H1 (cell line): ENCODE results near the gene CD151. TPM values are rescaled to one million over a fixed set of nuclear protein-coding genes. Genes with fewer than 3 reads are reported as not detected.

Experiments used
- EP300 ChIP-seq, 2 experiments: IDR thresholded peaks; 1 replicate in 1 of 2; 2 replicates in 1 of 2; pipeline ENCODE4 v1.6.1; 2011 to 2012; ENCODE audit warnings: low read depth in 2 of 2, low read length in 2 of 2, mild to moderate bottlenecking in 2 of 2, borderline replicate concordance in 1 of 2, inconsistent platforms in 1 of 2, moderate library complexity in 1 of 2
- RAD21 ChIP-seq, 2 experiments: IDR thresholded peaks in 1 of 2; conservative IDR thresholded peaks in 1 of 2; 2 replicates each; pipeline ENCODE4 v1.6.1; 2011; ENCODE audit warnings: low read depth in 2 of 2, low read length in 2 of 2, improper control_type of control experiment in 1 of 2, inconsistent platforms in 1 of 2, mild to moderate bottlenecking in 1 of 2, moderate library complexity in 1 of 2
- TEAD4 ChIP-seq: IDR thresholded peaks from 2 replicates; pipeline ENCODE4 v1.6.1; 2012; ENCODE audit warnings: low read depth, low read length, inconsistent platforms, mixed read lengths
- polyA plus RNA-seq, 7 experiments: library from polyadenylated mRNA; depleted of rRNA in 3 of 7; stranded (reverse) in 5 of 7; unstranded in 2 of 7; fragments of >200 nt in 5 of 7; fragments of 200-250 nt in 2 of 7; gene quantifications; 1 replicate in 5 of 7; 2 replicates in 1 of 7; 4 replicates in 1 of 7; pipeline versions ENCODE4 v1.2.1 to v1.2.3, GENCODE V29; 2011 to 2013; ENCODE audit warnings: missing spikeins in 2 of 7, mixed read lengths in 2 of 7
- total RNA-seq: library from RNA; stranded (reverse); fragmentation: NEBNext Ultra II Directional; extraction: Animal tissue kit (Norgen Biotek cat#: 25700); gene quantifications from 2 replicates; pipeline ENCODE4 v1.2.1, GENCODE V29; 2021

Gene CD151
- total and polyA plus RNA-seq, 2 of the 8 experiments (the other 6 are each of a cell fraction or from before 2014, with no cell fraction given): 101 to 212 TPM

DNA sequence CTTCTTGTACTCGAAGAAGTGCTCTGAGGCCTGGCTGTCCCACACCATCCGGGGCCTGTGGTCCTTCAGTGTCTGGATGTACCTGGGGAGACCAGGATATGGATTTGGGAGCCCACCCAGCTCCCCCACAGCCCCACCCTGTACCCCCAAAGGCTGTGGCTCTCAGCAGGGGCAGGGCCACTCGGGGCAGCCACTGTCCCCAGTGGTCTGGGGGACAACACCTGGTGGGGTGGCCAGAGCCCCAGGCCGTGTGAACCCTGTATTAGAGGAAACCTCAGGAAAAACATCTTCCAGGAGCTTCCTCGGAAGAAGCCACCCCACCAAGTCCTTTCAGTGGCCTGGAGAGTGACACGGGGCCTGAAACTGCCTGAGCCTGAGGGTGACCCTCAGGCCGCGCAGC lies 37.7 kb downstream of the CD151 start (continued):
- no peak for TF ChIP-seq TEAD4
- no peak for TF ChIP-seq EP300 (IDR thresholded peaks at IDR 0.05; ENCODE audit: borderline replicate concordance in 1 of 2, low read depth in 2 of 2, low read length in 2 of 2)
- no peak for TF ChIP-seq RAD21 (IDR thresholded peaks at IDR 0.05 in 1 of 2, conservative IDR thresholded peaks at IDR 0.05 in 1 of 2; ENCODE audit: low read depth in 2 of 2, low read length in 2 of 2)
